GM12892 (cell line): ENCODE results near the gene G6PC2.

Experiments used
- POLR2A ChIP-seq: IDR thresholded peaks from 2 replicates; pipeline ENCODE4 v1.6.1; 2011; ENCODE audit warnings: low read depth, low read length, control low read depth
- POLR2AphosphoS5 ChIP-seq: IDR thresholded peaks from 2 replicates; pipeline ENCODE4 v1.6.1; 2011; ENCODE audit warnings: low read depth, low read length, control low read depth
- TAF1 ChIP-seq: IDR thresholded peaks from 2 replicates; pipeline ENCODE4 v1.6.1; 2011; ENCODE audit warnings: low read depth, mild to moderate bottlenecking, control low read depth, low read length, borderline replicate concordance

- TF ChIP-seq POLR2A (no peak), POLR2AphosphoS5 (no peak), TAF1 (no peak)
Measured at GRCh38 chr2:168910330-168910729, 9.2 kb downstream of the G6PC2 start.
